Type B pancreatic cell (in vitro differentiated cells): ENCODE results near the gene MATCAP1. TPM values are rescaled to one million over a fixed set of nuclear protein-coding genes. Genes with fewer than 3 reads are reported as not detected.

Experiments used
- DNase-seq: peaks from one replicate; pipeline ENCODE4 v3.0.0; 2021; ENCODE audit warnings: mixed read lengths; ENCODE audit not compliant: unreplicated experiment; ENCODE audit errors: extremely low spot score
- H3K27ac Mint-ChIP-seq: 2 replicates; pipeline ENCODE4 v1.8.0; 2021; ENCODE audit warnings: mild to moderate bottlenecking, mixed read lengths
- H3K27me3 Mint-ChIP-seq: 2 replicates; pipeline ENCODE4 v1.8.0; 2021; ENCODE audit warnings: mixed read lengths
- H3K36me3 Mint-ChIP-seq: 2 replicates; pipeline ENCODE4 v1.8.0; 2021; ENCODE audit warnings: mixed read lengths
- H3K4me1 Mint-ChIP-seq: one replicate; pipeline ENCODE4 v1.8.0; 2021; ENCODE audit warnings: mixed read lengths; ENCODE audit not compliant: unreplicated experiment
- H3K4me3 Mint-ChIP-seq: 2 replicates; pipeline ENCODE4 v1.8.0; 2021; ENCODE audit warnings: mild to moderate bottlenecking, mixed read lengths
- H3K9me3 Mint-ChIP-seq: 2 replicates; pipeline ENCODE4 v1.8.0; 2021; ENCODE audit warnings: mixed read lengths
- CTCF ChIP-seq: fragments of 200-600 bp; sonication (generic); conservative IDR thresholded peaks from 2 replicates; pipeline ENCODE4 v1.5.0; 2021; ENCODE audit warnings: antibody characterized with exemption, mild to moderate bottlenecking
- total RNA-seq: library from RNA; stranded (reverse); gene quantifications from 2 replicates; pipeline ENCODE4 v1.2.1, GENCODE V29; 2021; ENCODE audit warnings: low replicate concordance

MATCAP1 gene
- total RNA-seq, 1 donor from 2014 or later, result 77.8 TPM

DNA sequence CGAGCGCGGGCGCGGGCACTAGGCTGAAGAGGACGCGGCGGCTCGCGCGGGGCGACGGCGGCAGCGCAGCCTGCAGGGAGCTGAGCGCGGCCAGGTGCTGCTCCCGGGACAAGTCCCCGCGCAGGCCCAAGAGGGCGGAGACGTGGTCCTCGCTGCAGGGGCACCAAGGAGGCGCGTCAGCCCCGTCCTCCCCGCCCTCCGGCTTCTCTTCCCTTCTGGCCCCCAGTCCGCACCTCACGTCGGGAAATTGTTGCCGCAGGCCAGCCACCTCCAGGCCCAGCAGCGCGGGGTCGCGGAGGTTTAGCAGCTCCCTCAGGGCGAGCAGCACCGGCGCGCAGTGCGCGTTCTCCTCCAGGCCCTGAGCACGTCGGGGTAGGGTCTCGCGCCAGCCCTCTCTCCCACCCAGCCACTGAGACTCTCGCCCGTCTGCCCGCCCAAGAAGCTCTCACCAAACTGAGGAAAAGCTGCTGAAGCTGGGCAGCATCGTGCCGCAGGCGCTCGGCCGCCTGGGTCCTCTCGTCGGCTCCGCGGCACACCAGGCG lies 761 bp upstream of the MATCAP1 start:
- Mint-ChIP-seq H3K27me3 (peaks cover 12% of the 10 kb centered on the region), H3K9me3 (no peaks in the 10 kb centered on the region), H3K27ac (peak overlapping the region; percentile 92), H3K36me3 (no peaks in the 10 kb centered on the region), H3K4me1 (peaks cover 7% of the 10 kb centered on the region), H3K4me3 (peak overlapping the region; percentile 93)
- TF ChIP-seq CTCF, result no peak
- DNase-seq, result no peak

DNA sequence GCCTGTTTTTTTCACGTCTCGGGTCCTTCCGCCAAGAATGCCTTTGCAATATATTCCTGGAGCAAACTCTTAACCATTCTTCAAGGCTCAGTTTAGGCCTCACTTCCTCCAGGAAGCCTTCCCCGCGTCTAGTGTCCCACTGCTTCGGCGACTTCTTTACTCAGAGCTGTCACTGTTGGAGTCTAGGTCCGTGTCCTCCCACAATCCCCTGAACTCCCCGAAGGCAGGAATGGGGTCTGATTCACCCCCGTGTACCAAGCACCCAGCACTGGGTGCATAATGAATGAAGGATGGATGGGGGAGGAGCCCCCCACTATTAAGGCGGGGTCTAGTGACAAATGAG lies 508 bp downstream of the MATCAP1 start:
- no peak for DNase-seq
- no peaks in the 10 kb centered on the region for H3K9me3 Mint-ChIP-seq
- peaks cover 7% of the 10 kb centered on the region for H3K4me1 Mint-ChIP-seq
- no peaks in the 10 kb centered on the region for H3K36me3 Mint-ChIP-seq
- no peak for TF ChIP-seq CTCF
- no peak overlapping the region for H3K4me3 Mint-ChIP-seq
- no peak overlapping the region for H3K27ac Mint-ChIP-seq
- peaks cover 18% of the 10 kb centered on the region for H3K27me3 Mint-ChIP-seq

- Mint-ChIP-seq H3K27ac (no peak overlapping the region), H3K27me3 (peaks cover 23% of the 10 kb centered on the region), H3K4me1 (peaks cover 12% of the 10 kb centered on the region), H3K9me3 (no peaks in the 10 kb centered on the region), H3K36me3 (peaks cover 4% of the 10 kb centered on the region), H3K4me3 (no peak overlapping the region)
- TF ChIP-seq CTCF, result no peak
- no peak for DNase-seq
Observed at GRCh38 chr16:67182288-67182687, 1.5 kb downstream of the MATCAP1 start.

DNA sequence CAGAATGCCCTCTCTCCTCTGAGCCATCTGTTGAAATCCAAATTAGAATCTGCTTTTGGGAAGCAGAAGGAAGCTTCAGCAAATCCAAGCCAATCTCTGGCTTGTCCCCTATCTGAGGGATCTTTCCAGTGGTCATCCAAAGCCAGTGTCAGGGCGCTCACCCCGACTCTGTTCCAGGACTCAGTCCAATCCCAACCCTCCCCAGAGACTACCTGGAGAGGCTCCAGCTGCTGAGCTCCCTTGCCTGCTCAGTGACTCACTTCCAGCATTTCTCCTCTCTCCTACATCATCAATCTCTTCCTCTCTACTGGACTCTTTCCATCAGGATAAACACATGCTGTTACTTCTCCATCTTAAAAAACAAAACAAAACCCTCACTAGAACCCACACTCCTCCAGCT lies 2.4 kb downstream of the MATCAP1 start:
- peaks cover 12% of the 10 kb centered on the region for H3K4me1 Mint-ChIP-seq
- TF ChIP-seq CTCF, result no peak
- no peak for DNase-seq

GRCh38 chr16:67180166-67180565 lies 3.6 kb downstream of the MATCAP1 start:
- Mint-ChIP-seq H3K4me1 (peaks cover 6% of the 10 kb centered on the region), H3K9me3 (no peaks in the 10 kb centered on the region), H3K27ac (no peak overlapping the region), H3K36me3 (peaks cover 8% of the 10 kb centered on the region), H3K27me3 (peaks cover 26% of the 10 kb centered on the region), H3K4me3 (no peak overlapping the region)
- TF ChIP-seq CTCF, result no peak
- no peak for DNase-seq

More for the DNA sequence above, 2.4 kb downstream of the MATCAP1 start:
- Mint-ChIP-seq H3K27ac (no peak overlapping the region), H3K36me3 (peaks cover 8% of the 10 kb centered on the region), H3K4me3 (no peak overlapping the region), H3K27me3 (peaks cover 24% of the 10 kb centered on the region), H3K9me3 (no peaks in the 10 kb centered on the region)
